GM10847 (cell line): ENCODE measurements around the gene FOXM1.

Experiments used
- POLR2A ChIP-seq: IDR thresholded peaks from 2 replicates; pipeline ENCODE4 v1.6.1; 2011; ENCODE audit not compliant: insufficient read length; ENCODE audit errors: extremely low read depth

Gene FOXM1

GRCh38 chr12:2892246-2892645 lies 15.3 kb upstream of the FOXM1 start:
- TF ChIP-seq POLR2A = no peak

GRCh38 chr12:2891240-2892053 lies 14.5 kb upstream of the FOXM1 start:
- no peak for TF ChIP-seq POLR2A

- TF ChIP-seq POLR2A = peak; percentile 39
Measured at GRCh38 chr12:2890388-2891239, 13.6 kb upstream of the FOXM1 start, which contains the start of gene TULP3. Gene TULP3, plus strand, starts transcription at chr12:2890891. Its CDS starts 57 bp downstream, at chr12:2890948.

GRCh38 chr12:2890001-2890387 lies 13.0 kb upstream of the FOXM1 start:
- no peak for TF ChIP-seq POLR2A

GRCh38 chr12:2886768-2887450 lies 9.9 kb upstream of the FOXM1 start:
- TF ChIP-seq POLR2A = no peak

- TF ChIP-seq POLR2A = no peak
Measured at GRCh38 chr12:2884810-2885209, 7.8 kb upstream of the FOXM1 start.

GRCh38 chr12:2879853-2880252 lies 2.9 kb upstream of the FOXM1 start:
- TF ChIP-seq POLR2A = no peak

GRCh38 chr12:2877953-2878732 lies 1.2 kb upstream of the FOXM1 start:
- TF ChIP-seq POLR2A = no peak

- no peak for TF ChIP-seq POLR2A
Measured at GRCh38 chr12:2876431-2877046, 435 bp downstream of the FOXM1 start.

GRCh38 chr12:2864198-2864597 lies 12.8 kb downstream of the FOXM1 start:
- no peak for TF ChIP-seq POLR2A

GRCh38 chr12:2862876-2863275 lies 14.1 kb downstream of the FOXM1 start:
- no peak for TF ChIP-seq POLR2A

- TF ChIP-seq POLR2A = no peak
Measured at GRCh38 chr12:2860170-2860569, 16.8 kb downstream of the FOXM1 start.

GRCh38 chr12:2858944-2859421 lies 18.0 kb downstream of the FOXM1 start:
- no peak for TF ChIP-seq POLR2A

- TF ChIP-seq POLR2A = no peak
Measured at GRCh38 chr12:2858334-2858733, 18.6 kb downstream of the FOXM1 start.
